ENCODE results near the gene NRP2.

Gene NRP2

GRCh38 chr2:205803500-205803899 lies 121.2 kb downstream of the NRP2 start:
- DNase-seq (ENCODE audit: low spot score), result no peak

DNA sequence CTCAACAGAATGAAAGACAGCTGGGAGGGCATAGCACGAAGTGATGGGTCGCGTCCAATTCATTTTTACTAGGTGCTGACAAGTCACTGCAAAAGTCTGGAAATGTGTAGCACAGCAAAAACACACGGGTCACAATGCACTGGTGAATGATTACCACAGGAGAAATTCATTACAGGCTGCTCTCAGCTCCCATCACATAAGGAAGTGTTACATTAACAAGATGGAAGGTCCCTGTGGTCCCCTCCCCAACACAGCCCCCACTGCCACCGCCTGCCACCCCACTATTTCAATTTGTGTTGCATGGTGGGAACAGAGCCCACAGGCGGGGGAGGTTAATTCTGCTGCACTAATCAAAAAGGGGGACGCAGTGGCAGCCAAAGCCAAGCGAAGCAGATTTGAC lies 122.8 kb downstream of the NRP2 start:
- no peak for DNase-seq (ENCODE audit: low spot score)

DNA sequence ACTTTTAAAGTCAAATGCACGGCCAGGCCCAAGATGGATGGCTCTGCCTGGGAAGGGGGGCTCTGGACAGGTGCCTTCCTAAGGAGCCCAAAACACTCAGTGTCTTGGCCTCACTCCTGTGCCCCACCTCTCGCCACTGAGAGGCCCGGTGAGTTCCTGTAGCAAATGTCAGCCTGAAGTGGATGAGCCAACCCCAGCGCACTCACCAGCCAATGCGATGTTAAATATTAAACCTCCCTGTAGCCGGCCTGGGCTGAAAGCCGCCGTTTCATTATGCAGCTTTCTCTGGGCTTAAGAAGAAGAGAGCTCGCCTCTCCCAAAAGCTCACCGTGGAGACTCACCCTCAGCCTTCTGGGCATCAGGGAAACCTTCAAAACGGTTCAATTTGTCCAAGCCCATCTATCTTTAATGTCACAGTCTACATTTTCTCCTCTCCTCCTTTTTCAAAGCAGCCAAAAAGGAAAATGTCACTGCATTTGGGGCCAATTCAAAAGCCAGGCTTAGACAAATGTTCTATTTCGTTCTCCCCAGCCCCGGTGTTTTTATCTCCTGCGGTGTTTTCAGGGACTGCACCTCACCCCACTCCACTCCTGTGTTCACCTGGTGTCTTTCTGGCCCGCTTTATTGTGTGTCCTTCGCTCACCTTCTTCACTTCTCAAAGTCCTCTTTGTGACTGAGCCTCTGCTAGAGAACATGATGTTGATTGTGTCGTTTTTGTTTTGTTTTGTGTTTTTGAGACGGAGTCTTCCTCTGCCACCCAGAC lies 124.0 kb downstream of the NRP2 start:
- no peak for DNase-seq (ENCODE audit: low spot score)

- no peak for DNase-seq (ENCODE audit: low spot score)
Measured at GRCh38 chr2:205807229-205807628, 124.9 kb downstream of the NRP2 start.

DNA sequence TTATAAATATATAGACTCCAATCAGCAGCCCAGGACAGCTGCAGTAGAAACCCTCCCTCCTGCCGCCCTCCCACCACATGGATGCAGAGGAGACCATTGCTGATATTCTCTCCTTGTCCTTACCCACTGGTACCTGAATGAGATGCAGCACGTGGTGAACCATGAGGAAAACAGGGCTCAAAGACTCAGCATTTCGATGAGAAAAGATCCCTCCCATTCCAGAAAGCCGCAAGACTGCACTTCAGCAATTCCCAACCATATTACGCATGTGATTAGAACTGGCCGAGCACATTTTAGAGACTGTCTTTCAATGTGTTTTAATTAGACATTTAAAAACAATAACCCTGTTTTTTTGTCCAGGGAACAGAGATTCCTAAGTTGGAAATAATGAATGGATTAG lies 125.5 kb downstream of the NRP2 start:
- DNase-seq (ENCODE audit: low spot score), result no peak

- no peak for DNase-seq (ENCODE audit: low spot score)
Measured at GRCh38 chr2:205808486-205809121, 126.3 kb downstream of the NRP2 start.

DNA sequence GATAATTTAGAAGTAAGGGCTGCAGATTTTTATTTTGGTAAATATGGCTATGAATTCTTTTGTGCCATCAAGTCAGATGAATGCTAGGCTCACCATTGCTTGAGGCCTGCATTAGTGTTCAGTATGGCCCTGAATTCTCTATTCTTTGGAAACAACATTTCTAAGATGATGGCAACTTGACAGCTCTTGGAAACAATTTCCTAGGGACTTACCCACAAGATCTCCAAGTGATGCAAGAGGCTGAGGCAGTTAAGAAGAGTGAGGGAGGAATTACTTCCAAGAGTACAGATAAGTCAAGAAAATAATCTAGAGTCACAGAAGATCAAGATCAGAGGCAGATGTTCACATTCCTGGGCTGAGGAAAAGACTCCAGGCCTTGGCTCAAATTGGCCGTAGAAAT lies 129.1 kb downstream of the NRP2 start:
- no peak for DNase-seq (ENCODE audit: low spot score)

DNA sequence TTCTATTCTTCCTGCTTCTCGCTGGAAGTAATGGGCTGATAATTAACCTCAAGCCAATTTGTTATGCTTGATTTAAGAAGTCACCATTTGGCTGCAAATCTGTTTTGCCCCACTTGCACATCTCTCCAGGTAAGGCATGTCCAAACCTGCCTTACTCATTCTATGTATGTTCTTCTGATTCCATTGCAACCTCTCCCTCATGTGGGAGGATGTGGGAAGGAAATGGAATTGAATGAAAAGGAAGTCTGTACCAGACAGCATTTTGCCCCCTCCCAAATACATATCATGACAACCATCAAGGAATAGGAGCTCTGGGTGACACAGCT lies 131.7 kb downstream of the NRP2 start:
- no peak for DNase-seq (ENCODE audit: low spot score)

DNA sequence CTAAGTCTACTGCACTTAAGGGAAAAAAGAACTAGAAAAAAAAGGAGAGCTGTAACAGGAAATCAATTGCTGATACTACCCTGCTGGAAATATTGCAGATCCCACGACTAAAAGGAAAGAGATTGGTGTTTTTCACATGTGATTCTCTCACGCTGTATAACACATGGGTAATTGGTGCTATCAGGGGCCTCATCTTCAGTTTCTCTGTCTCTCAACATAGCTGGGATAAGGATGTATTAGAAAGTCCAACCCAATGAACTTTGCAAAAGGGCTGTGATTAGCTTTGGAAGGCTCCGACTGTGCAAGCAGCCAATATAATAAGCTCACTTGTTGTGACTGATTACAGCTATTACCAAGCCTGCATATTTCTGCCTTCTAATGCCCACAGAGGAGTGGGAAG lies 133.4 kb downstream of the NRP2 start:
- DNase-seq (ENCODE audit: low spot score), result no peak

- DNase-seq (ENCODE audit: low spot score), result no peak
Measured at GRCh38 chr2:205816268-205816667, 134.0 kb downstream of the NRP2 start.

GRCh38 chr2:205822579-205822978 lies 140.3 kb downstream of the NRP2 start:
- DNase-seq (ENCODE audit: low spot score), result no peak

DNA sequence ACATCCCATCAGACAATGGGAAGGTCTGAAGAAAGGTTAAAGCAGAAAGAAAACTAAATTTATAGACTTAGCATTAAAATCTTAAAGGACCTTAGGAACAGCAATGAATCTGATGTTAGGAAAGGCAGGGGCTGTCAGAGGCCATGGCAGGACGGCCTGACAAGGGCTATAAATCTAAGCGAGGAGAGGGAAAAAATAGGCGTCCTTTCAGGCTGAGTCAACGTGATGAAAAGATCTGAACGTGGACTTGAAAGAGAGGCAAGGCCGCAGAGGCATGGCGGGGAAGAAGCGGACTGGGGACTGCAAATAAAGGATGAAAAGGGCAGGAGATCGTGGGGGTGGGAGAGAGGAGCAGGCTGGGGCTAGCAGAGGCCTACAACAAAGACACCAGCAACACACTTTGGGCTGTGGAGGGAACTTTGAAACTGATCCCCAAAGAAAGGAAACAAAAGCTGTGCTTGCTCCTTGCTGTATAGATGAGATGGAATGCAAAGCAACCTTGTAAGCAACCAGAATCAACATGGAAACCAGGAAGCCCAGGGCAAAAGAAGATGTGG lies 145.6 kb downstream of the NRP2 start:
- no peak for DNase-seq (ENCODE audit: low spot score)

GRCh38 chr2:205833864-205834263 lies 151.6 kb downstream of the NRP2 start:
- no peak for DNase-seq (ENCODE audit: low spot score)

DNA sequence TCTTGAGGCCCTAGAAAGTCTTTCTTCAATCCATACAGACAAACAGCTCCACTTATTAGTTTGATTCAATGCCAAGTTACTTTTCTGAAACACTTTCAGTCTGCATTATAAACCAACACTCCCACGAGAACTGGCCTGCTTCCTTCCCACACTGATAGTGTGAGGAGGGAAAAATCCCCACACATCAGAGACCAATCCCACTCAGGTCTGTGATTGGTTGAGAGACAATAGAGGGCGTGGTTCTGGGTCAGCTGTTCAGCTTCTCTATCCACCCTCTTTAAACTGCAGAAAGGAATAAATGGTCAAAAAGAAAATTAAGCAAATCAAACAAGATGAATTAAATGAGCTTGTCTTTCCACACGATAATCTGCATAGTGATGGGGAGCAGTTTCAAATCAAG lies 152.5 kb downstream of the NRP2 start:
- DNase-seq (ENCODE audit: low spot score), result no peak

DNA sequence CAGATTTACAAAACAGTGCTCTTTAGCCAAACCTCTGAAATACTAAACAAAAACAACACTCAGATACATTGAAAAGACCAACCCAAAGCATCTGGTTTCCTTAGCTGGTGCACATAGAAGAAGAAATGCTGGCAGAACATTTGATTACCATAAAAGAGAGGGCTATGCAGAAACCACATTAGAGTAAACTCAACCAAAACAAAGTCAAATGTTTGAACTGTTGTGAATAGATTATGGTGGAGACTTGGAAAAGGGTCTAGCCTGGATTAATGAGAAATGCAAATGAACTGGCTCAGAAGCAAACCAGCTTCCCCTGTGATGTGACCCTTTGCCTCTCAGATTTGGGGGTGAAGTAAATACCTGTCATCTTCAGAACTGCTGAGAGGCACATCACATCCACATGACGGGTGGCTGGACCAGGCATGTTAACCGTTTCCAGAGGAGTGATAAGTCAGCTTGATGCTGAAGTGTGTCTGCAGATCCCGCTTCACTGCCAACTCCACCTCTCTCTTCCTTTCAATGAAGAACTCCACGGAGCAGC lies 153.0 kb downstream of the NRP2 start:
- DNase-seq (ENCODE audit: low spot score), result no peak

DNA sequence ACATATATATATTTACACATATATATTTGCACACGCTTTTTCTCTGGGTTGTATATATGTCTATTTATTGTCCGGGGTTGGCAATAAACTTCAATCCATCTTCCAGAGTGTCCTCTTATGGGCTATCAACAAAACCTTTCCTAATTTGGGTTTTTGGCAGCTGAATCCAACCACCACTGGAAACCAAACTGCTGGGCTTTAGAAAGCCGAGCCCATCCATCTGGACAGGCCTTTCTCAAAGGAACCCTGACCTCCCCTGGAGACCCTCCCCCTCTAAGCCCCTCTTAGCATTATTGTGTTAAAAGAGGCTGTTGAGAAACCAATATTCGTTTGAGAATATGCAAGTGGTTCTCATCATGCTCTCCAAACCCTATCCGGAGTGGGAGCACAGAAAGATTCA lies 153.6 kb downstream of the NRP2 start:
- DNase-seq (ENCODE audit: low spot score), result no peak

- no peak for DNase-seq (ENCODE audit: low spot score)
Measured at GRCh38 chr2:205836477-205837221, 154.3 kb downstream of the NRP2 start.

GRCh38 chr2:205837663-205838062 lies 155.4 kb downstream of the NRP2 start:
- DNase-seq (ENCODE audit: low spot score), result no peak

DNA sequence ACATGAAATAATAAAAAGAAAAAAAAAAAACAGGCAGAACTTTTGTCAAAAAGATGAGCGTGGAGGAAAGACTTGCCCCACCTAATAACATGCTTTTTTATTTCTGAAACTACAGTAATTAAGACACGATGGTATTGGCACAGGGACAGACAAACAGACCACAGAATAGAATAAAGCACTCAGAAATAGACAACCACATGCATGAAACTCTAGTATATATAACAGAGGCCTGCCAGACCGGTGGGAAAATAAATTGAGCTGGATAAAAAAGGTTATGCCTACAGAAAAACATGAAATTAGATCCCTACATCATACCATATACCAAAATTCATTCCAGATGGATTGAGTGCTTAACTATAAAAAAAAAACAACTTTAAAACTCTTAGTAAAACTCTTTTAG lies 163.1 kb downstream of the NRP2 start:
- no peak for DNase-seq (ENCODE audit: low spot score)
